Neural progenitor cell (in vitro differentiated cells): Measurements from ENCODE around the gene PPM1H. TPM values are rescaled to one million over a fixed set of nuclear protein-coding genes. Genes with fewer than 3 reads are reported as not detected.

Source experiments
- DNase-seq: peaks from one replicate; pipeline ENCODE4 v3.0.0-alpha.2; 2016; ENCODE audit warnings: low spot score
- H2AFZ ChIP-seq: fragments of 200-600 bp; sonication (generic); replicated peaks from 2 replicates; pipeline ENCODE4 v1.6.1; 2016; ENCODE audit warnings: antibody characterized with exemption
- H3F3A ChIP-seq: fragments of 200-600 bp; sonication (generic); 2 replicates; pipeline ENCODE4 v1.6.1; 2016; ENCODE audit warnings: antibody characterized with exemption, low read depth
- H3K27ac ChIP-seq: fragments of 200-600 bp; sonication (generic); 2 replicates; pipeline ENCODE4 v1.5.1; 2016; ENCODE audit warnings: mild to moderate bottlenecking
- H3K27me3 ChIP-seq: fragments of 200-600 bp; sonication (generic); 2 replicates; pipeline ENCODE4 v1.6.1; 2016; ENCODE audit warnings: mild to moderate bottlenecking, moderate library complexity
- H3K36me3 ChIP-seq: fragments of 200-600 bp; sonication (generic); 2 replicates; pipeline ENCODE4 v1.5.1; 2016
- H3K4me1 ChIP-seq: fragments of 200-600 bp; sonication (generic); 2 replicates; pipeline ENCODE4 v1.6.1; 2016; ENCODE audit warnings: mixed run types
- H3K4me2 ChIP-seq: fragments of 200-600 bp; sonication (generic); 2 replicates; pipeline ENCODE4 v1.6.1; 2016
- H3K4me3 ChIP-seq: fragments of 200-600 bp; sonication (generic); 2 replicates; pipeline ENCODE4 v1.5.1; 2016
- H3K79me2 ChIP-seq: fragments of 200-600 bp; sonication (generic); 2 replicates; pipeline ENCODE4 v1.6.1; 2016; ENCODE audit warnings: low read depth
- H3K9ac ChIP-seq: fragments of 200-600 bp; sonication (generic); 2 replicates; pipeline ENCODE4 v1.6.1; 2016
- H3K9me3 ChIP-seq: fragments of 200-600 bp; sonication (generic); 2 replicates; pipeline ENCODE4 v1.5.1; 2016; ENCODE audit warnings: low read depth
- H4K20me1 ChIP-seq: fragments of 200-600 bp; sonication (generic); 2 replicates; pipeline ENCODE4 v1.6.1; 2016; ENCODE audit warnings: low read depth
- H3K27ac Mint-ChIP-seq: 3 replicates; pipeline ENCODE4 v1.8.0; 2021; ENCODE audit warnings: mixed read lengths
- H3K27me3 Mint-ChIP-seq: 2 replicates; pipeline ENCODE4 v1.8.0; 2022; ENCODE audit warnings: low read depth, mild to moderate bottlenecking, inconsistent platforms, moderate library complexity, mixed read lengths; ENCODE audit not compliant: insufficient read depth
- H3K36me3 Mint-ChIP-seq: 3 replicates; pipeline ENCODE4 v1.8.0; 2021; ENCODE audit warnings: mixed read lengths
- H3K4me1 Mint-ChIP-seq: 3 replicates; pipeline ENCODE4 v1.8.0; 2021; ENCODE audit warnings: mixed read lengths
- H3K4me3 Mint-ChIP-seq: 3 replicates; pipeline ENCODE4 v1.8.0; 2021; ENCODE audit warnings: mild to moderate bottlenecking, moderate library complexity, mixed read lengths
- H3K9me3 Mint-ChIP-seq: 3 replicates; pipeline ENCODE4 v1.8.0; 2020; ENCODE audit warnings: mixed read lengths
- EZH2 ChIP-seq: fragments of 200-600 bp; sonication (generic); IDR thresholded peaks from 2 replicates; pipeline ENCODE4 v1.6.1; 2017; ENCODE audit warnings: antibody characterized with exemption, mild to moderate bottlenecking, moderate library complexity
- EZH2phosphoT487 ChIP-seq: fragments of 200-600 bp; sonication (generic); IDR thresholded peaks from 2 replicates; pipeline ENCODE4 v1.6.1; 2017; ENCODE audit warnings: antibody characterized with exemption
- total RNA-seq: library from RNA; depleted of rRNA; stranded (reverse); fragments of >200 nt; gene quantifications from 2 replicates; pipeline ENCODE4 v1.2.3, GENCODE V29; 2015; ENCODE audit warnings: low replicate concordance
- TF ChIP-seq, protein P1 (sequence below): fragments of 200-600 bp; sonication (generic); IDR thresholded peaks from 2 replicates; pipeline ENCODE4 v1.5.1; 2017; ENCODE audit warnings: antibody characterized with exemption, mild to moderate bottlenecking

The PPM1H gene
- total RNA-seq, 1 donor from 2014 or later, result 4.6 TPM

DNA sequence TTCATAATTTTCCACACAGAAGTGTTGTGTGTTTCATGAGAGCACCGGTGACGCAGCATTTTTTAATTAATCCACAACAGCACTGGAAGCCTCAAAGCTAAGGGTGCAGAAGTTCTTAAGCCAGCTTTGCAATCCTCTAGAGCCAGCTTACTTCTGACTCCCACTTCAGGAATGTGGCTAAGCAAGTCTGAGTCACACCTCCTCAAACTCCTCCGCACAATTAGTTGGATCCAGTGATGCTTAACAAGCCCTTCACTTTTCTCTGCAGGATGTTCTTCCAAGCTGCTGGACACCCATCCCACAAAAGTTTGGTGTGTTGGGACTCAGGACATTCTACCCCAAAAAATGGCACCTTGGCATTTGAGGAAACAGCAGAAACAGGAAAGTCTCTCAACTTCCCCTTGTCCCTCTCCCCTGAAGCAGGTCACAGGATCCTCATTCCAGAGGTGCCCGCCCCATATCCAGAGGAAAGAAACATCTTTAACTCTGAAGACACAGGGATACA lies 210.0 kb downstream of the PPM1H start:
- peaks cover 51% of the 10 kb centered on the region for H3K4me1 Mint-ChIP-seq
- Histone ChIP-seq H3K36me3 (no peaks in the 10 kb centered on the region), H3K4me3 (no peak overlapping the region), H3K9ac (no peak overlapping the region), H3F3A (no peaks in the 10 kb centered on the region), H4K20me1 (no peaks in the 10 kb centered on the region), H3K4me2 (peak overlapping the region; percentile 16), H2AFZ (no peak overlapping the region), H3K27me3 (no peaks in the 10 kb centered on the region), H3K9me3 (no peaks in the 10 kb centered on the region), H3K79me2 (no peaks in the 10 kb centered on the region), H3K4me1 (peaks cover 37% of the 10 kb centered on the region), H3K27ac (no peak overlapping the region)
- H3K9me3 Mint-ChIP-seq, result no peaks in the 10 kb centered on the region
- TF ChIP-seq, protein P1, sequence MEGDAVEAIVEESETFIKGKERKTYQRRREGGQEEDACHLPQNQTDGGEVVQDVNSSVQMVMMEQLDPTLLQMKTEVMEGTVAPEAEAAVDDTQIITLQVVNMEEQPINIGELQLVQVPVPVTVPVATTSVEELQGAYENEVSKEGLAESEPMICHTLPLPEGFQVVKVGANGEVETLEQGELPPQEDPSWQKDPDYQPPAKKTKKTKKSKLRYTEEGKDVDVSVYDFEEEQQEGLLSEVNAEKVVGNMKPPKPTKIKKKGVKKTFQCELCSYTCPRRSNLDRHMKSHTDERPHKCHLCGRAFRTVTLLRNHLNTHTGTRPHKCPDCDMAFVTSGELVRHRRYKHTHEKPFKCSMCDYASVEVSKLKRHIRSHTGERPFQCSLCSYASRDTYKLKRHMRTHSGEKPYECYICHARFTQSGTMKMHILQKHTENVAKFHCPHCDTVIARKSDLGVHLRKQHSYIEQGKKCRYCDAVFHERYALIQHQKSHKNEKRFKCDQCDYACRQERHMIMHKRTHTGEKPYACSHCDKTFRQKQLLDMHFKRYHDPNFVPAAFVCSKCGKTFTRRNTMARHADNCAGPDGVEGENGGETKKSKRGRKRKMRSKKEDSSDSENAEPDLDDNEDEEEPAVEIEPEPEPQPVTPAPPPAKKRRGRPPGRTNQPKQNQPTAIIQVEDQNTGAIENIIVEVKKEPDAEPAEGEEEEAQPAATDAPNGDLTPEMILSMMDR, result no peak
- TF ChIP-seq EZH2phosphoT487 (no peak), EZH2 (no peak)
- H3K27ac Mint-ChIP-seq, result no peak overlapping the region
- peaks cover 6% of the 10 kb centered on the region for H3K36me3 Mint-ChIP-seq
- peak; percentile 74 for DNase-seq
- peaks cover 10% of the 10 kb centered on the region for H3K27me3 Mint-ChIP-seq
- peak overlapping the region; percentile 25 for H3K4me3 Mint-ChIP-seq

DNA sequence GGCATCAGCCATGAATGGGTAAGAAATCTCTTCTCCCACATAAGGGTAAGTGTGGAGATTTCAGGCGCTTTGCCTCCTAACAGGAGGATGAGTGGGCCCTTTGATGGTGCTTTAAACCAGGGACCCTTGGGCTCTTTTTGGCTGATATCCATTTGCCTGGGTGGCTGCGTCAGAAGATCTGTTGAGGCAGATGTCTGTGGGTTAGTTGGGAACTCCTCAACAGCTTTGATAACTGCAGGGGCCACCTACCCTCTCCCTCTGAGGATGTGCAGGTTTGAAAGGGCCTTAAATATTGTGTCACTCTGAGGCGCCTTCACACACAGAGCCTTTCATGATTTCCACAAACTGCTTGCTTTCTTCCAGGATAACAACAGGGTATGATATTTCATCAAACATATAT lies 210.7 kb downstream of the PPM1H start:
- DNase-seq, result no peak
- H3K4me1 Mint-ChIP-seq, result peaks cover 47% of the 10 kb centered on the region
- Histone ChIP-seq H3K9me3 (no peaks in the 10 kb centered on the region), H3F3A (no peaks in the 10 kb centered on the region), H3K79me2 (no peaks in the 10 kb centered on the region), H3K36me3 (no peaks in the 10 kb centered on the region), H3K9ac (no peak overlapping the region), H3K27me3 (no peaks in the 10 kb centered on the region), H3K4me2 (no peak overlapping the region), H2AFZ (no peak overlapping the region), H4K20me1 (no peaks in the 10 kb centered on the region), H3K27ac (no peak overlapping the region), H3K4me1 (peaks cover 30% of the 10 kb centered on the region), H3K4me3 (no peak overlapping the region)
- H3K27ac Mint-ChIP-seq, result peak overlapping the region; percentile 85
- no peak overlapping the region for H3K4me3 Mint-ChIP-seq
- H3K9me3 Mint-ChIP-seq, result no peaks in the 10 kb centered on the region
- TF ChIP-seq, protein P1, result no peak
- TF ChIP-seq EZH2phosphoT487 (no peak), EZH2 (no peak)
- H3K27me3 Mint-ChIP-seq, result peaks cover 10% of the 10 kb centered on the region
- H3K36me3 Mint-ChIP-seq, result peaks cover 10% of the 10 kb centered on the region

DNA sequence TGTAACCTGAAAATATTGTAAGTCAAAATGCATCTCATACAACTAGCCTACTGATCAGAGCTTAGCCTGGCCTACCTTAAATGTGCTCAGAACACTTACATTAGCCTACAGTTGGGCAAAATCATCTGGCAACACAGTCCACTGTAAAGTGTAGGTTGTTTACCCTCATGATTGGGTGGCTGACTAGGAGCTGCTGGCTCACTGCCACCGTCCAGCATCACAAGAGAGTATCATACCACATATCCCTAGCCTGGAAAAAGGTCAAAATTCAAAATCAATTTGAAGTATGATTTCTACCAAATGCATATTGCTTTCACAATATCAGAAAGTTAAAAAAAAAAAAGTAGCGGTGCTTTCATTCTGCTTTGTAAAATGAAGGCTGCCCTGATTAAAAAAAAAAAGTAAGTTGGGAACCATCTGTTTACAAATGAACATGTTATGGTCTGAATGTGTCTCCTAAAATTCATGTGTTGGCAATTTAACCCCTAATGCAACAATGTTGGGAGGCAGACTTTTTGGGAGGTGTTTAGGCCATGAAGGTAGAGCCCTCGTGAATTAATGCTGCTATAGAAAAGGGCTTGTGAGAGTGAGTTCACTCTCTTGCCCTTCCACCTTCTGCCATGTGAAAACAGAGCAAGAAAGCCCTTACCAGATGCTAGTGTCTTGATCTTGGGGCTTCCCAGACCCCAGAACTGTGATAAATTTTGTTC lies 211.8 kb downstream of the PPM1H start:
- H3K4me2 ChIP-seq, result no peak overlapping the region
- H3K79me2 ChIP-seq, result no peaks in the 10 kb centered on the region
- Mint-ChIP-seq H3K4me1 (peaks cover 45% of the 10 kb centered on the region), H3K9me3 (no peaks in the 10 kb centered on the region), H3K27me3 (peaks cover 10% of the 10 kb centered on the region), H3K27ac (no peak overlapping the region), H3K4me3 (no peak overlapping the region), H3K36me3 (peaks cover 10% of the 10 kb centered on the region)
- no peaks in the 10 kb centered on the region for H3K36me3 ChIP-seq
- no peak overlapping the region for H2AFZ ChIP-seq
- no peaks in the 10 kb centered on the region for H3K9me3 ChIP-seq
- H4K20me1 ChIP-seq, result no peaks in the 10 kb centered on the region
- no peak for DNase-seq
- no peaks in the 10 kb centered on the region for H3K27me3 ChIP-seq
- H3F3A ChIP-seq, result peaks cover 4% of the 10 kb centered on the region
- H3K4me3 ChIP-seq, result no peak overlapping the region
- no peak overlapping the region for H3K27ac ChIP-seq
- H3K9ac ChIP-seq, result no peak overlapping the region
- H3K4me1 ChIP-seq, result peaks cover 31% of the 10 kb centered on the region
- no peak for TF ChIP-seq EZH2phosphoT487
- TF ChIP-seq, protein P1, result no peak
- no peak for TF ChIP-seq EZH2
